ENCODE measurements around the gene NHERF1. TPM values are rescaled to one million over a fixed set of nuclear protein-coding genes. Genes with fewer than 3 reads are reported as not detected.

The NHERF1 gene
- total RNA-seq, 1 experiment from 2014 or later = 34.0 TPM

GRCh38 chr17:74749279-74750038 lies 1.0 kb downstream of the NHERF1 start:
- no peak for DNase-seq (ENCODE audit: low spot score)

- no peak for DNase-seq (ENCODE audit: low spot score)
Measured at GRCh38 chr17:74750039-74750326, 1.6 kb downstream of the NHERF1 start.

- no peak for DNase-seq (ENCODE audit: low spot score)
Measured at GRCh38 chr17:74750327-74751069, 2.1 kb downstream of the NHERF1 start.

GRCh38 chr17:74752415-74752814 lies 4.0 kb downstream of the NHERF1 start:
- no peak for DNase-seq (ENCODE audit: low spot score)

- DNase-seq (ENCODE audit: low spot score) = no peak
Measured at GRCh38 chr17:74752822-74753401, 4.5 kb downstream of the NHERF1 start.

GRCh38 chr17:74754832-74755231 lies 6.4 kb downstream of the NHERF1 start:
- no peak for DNase-seq (ENCODE audit: low spot score)

GRCh38 chr17:74755533-74755932 lies 7.1 kb downstream of the NHERF1 start:
- no peak for DNase-seq (ENCODE audit: low spot score)

GRCh38 chr17:74756891-74757290 lies 8.5 kb downstream of the NHERF1 start:
- DNase-seq (ENCODE audit: low spot score) = no peak

- no peak for DNase-seq (ENCODE audit: low spot score)
Measured at GRCh38 chr17:74757502-74757901, 9.1 kb downstream of the NHERF1 start.

GRCh38 chr17:74757931-74758847 lies 9.8 kb downstream of the NHERF1 start:
- DNase-seq (ENCODE audit: low spot score) = no peak

GRCh38 chr17:74758848-74759168 lies 10.4 kb downstream of the NHERF1 start:
- peak; percentile 51 for DNase-seq (ENCODE audit: low spot score)

- peak; percentile 63 for DNase-seq (ENCODE audit: low spot score)
Measured at GRCh38 chr17:74759243-74759801, 10.9 kb downstream of the NHERF1 start.

GRCh38 chr17:74759941-74760340 lies 11.5 kb downstream of the NHERF1 start:
- DNase-seq (ENCODE audit: low spot score) = no peak

- DNase-seq (ENCODE audit: low spot score) = no peak
Measured at GRCh38 chr17:74760404-74761105, 12.1 kb downstream of the NHERF1 start.

GRCh38 chr17:74761419-74761818 lies 13.0 kb downstream of the NHERF1 start:
- no peak for DNase-seq (ENCODE audit: low spot score)

- no peak for DNase-seq (ENCODE audit: low spot score)
Measured at GRCh38 chr17:74761931-74762330, 13.5 kb downstream of the NHERF1 start.

GRCh38 chr17:74763565-74764387 lies 15.3 kb downstream of the NHERF1 start:
- DNase-seq (ENCODE audit: low spot score) = no peak

- DNase-seq (ENCODE audit: low spot score) = no peak
Measured at GRCh38 chr17:74764751-74765286, 16.4 kb downstream of the NHERF1 start.

- no peak for DNase-seq (ENCODE audit: low spot score)
Measured at GRCh38 chr17:74766413-74766812, 18.0 kb downstream of the NHERF1 start.

GRCh38 chr17:74767111-74767516 lies 18.7 kb downstream of the NHERF1 start:
- no peak for DNase-seq (ENCODE audit: low spot score)
